Body of pancreas (tissue), 4 donors: ENCODE measurements around the gene LCP1.

Source experiments
- CTCF ChIP-seq, 7 experiments: fragments of 450-650 bp in 4 of 7; fragments of 200-600 bp in 3 of 7; sonication (generic) in 3 of 7; IDR thresholded peaks; one replicate each; pipeline ENCODE4 v1.5.1; 2016 to 2019; ENCODE audit warnings: antibody characterized with exemption in 7 of 7
- POLR2A ChIP-seq, 3 donors: fragments of 450-650 bp; IDR thresholded peaks; one replicate each; pipeline ENCODE4 v1.6.1; 2016; ENCODE audit warnings: antibody characterized with exemption in 3 of 3, mild to moderate bottlenecking in 2 of 3

DNA sequence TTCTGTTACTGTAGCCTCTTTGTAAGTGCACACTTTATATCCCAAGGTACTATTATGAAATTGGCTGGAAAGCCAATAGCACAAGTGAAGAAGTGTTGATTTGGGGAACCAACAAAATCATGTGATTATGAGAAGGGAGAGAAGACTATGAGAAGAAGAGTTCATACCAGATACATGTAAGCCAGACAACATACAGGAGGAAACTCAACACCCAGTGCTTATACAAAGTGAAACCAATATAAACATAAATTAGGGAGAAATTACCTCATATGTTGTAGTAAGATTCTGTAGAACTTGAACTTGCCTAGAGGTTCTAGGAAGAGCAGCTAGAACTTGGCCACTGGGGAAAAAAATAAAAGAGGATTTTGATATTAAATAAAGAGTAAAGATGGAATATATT, 94.5 kb downstream of the LCP1 start:
- TF ChIP-seq CTCF (IDR thresholded peaks at IDR 0.05) (no peak), POLR2A (IDR thresholded peaks at IDR 0.05) (no peak)
